OCI-LY3 (cell line): ENCODE results near the gene PLXDC2.

Experiments
- H2AFZ ChIP-seq: fragments of 200-600, 300-600 bp; shearing (Covaris generic); 2 replicates; pipeline ENCODE4 v1.6.0; 2014; ENCODE audit warnings: antibody characterized with exemption, low read depth, low read length
- H3K27ac ChIP-seq: fragments of 200-600, 300-600 bp; sonication (generic); 2 replicates; pipeline ENCODE4 v1.5.1; 2014; ENCODE audit warnings: mild to moderate bottlenecking, low read length, moderate library complexity, mixed read lengths
- H3K27me3 ChIP-seq: fragments of 200-600, 300-600 bp; sonication (generic); 2 replicates; pipeline ENCODE4 v1.6.1; 2014; ENCODE audit warnings: low read depth, low read length, mixed read lengths
- H3K36me3 ChIP-seq: fragments of 200-600, 300-600 bp; sonication (generic); replicated peaks from 2 replicates; pipeline ENCODE3; 2014; ENCODE audit warnings: low read depth, low read length, mixed read lengths
- H3K4me1 ChIP-seq: fragments of 300-600, 200-600 bp; sonication (generic); 2 replicates; pipeline ENCODE4 v1.6.1; 2014; ENCODE audit warnings: low read length, mixed read lengths
- H3K4me2 ChIP-seq: fragments of 200-600, 300-600 bp; sonication (generic); 2 replicates; pipeline ENCODE4 v1.6.1; 2014; ENCODE audit warnings: low read length, mixed read lengths
- H3K4me3 ChIP-seq: fragments of 300-600, 200-600 bp; sonication (generic); 2 replicates; pipeline ENCODE4 v1.5.1; 2014; ENCODE audit warnings: antibody characterized with exemption, mild to moderate bottlenecking, low read length, moderate library complexity
- H3K79me2 ChIP-seq: fragments of 300-600, 200-600 bp; shearing (Covaris generic); 2 replicates; pipeline ENCODE4 v1.6.1; 2014; ENCODE audit warnings: mild to moderate bottlenecking, low read length, mixed read lengths
- H3K9ac ChIP-seq: fragments of 300-600, 200-600 bp; shearing (Covaris generic); 2 replicates; pipeline ENCODE4 v1.6.0; 2014; ENCODE audit warnings: mild to moderate bottlenecking, low read length, moderate library complexity
- H3K9me3 ChIP-seq: fragments of 200-600, 300-600 bp; shearing (Covaris generic); 2 replicates; pipeline ENCODE4 v1.6.1; 2014; ENCODE audit warnings: low read length, mixed read lengths; ENCODE audit not compliant: insufficient read depth
- H4K20me1 ChIP-seq: fragments of 200-600, 300-600 bp; sonication (generic); 2 replicates; pipeline ENCODE4 v1.6.1; 2016; ENCODE audit warnings: low read length, mixed read lengths; ENCODE audit not compliant: insufficient read depth
- CTCF ChIP-seq: fragments of 200-600, 300-600 bp; sonication (generic); IDR thresholded peaks from 2 replicates; pipeline ENCODE4 v1.5.1; 2014; ENCODE audit warnings: antibody characterized with exemption, low read length, low read depth
- EZH2phosphoT487 ChIP-seq: fragments of 200-600 bp; shearing (Covaris generic); IDR thresholded peaks from 2 replicates; pipeline ENCODE4 v1.6.1; 2018; ENCODE audit warnings: antibody characterized with exemption, mixed run types, low read depth

PLXDC2 gene

GRCh38 chr10:19925064-19925463, 108.8 kb downstream of the PLXDC2 start:
- H2AFZ ChIP-seq: no peak overlapping the region
- H3K4me2 ChIP-seq: no peak overlapping the region
- H3K79me2 ChIP-seq: no peaks in the 10 kb centered on the region

GRCh38 chr10:19928936-19929335, 112.7 kb downstream of the PLXDC2 start:
- Histone ChIP-seq H2AFZ (no peak overlapping the region), H3K27ac (no peak overlapping the region)

More at GRCh38 chr10:19925064-19925463, 108.8 kb downstream of the PLXDC2 start:
- Histone ChIP-seq H3K27me3 (no peaks in the 10 kb centered on the region), H3K4me1 (no peaks in the 10 kb centered on the region), H3K9me3 (no peaks in the 10 kb centered on the region), H3K4me3 (no peak overlapping the region), H3K9ac (no peak overlapping the region), H3K27ac (no peak overlapping the region), H3K36me3 (no peaks in the 10 kb centered on the region), H4K20me1 (no peaks in the 10 kb centered on the region)
- TF ChIP-seq CTCF: no peak

GRCh38 chr10:19929506-19930140, 113.4 kb downstream of the PLXDC2 start:
- Histone ChIP-seq H3K9me3 (no peaks in the 10 kb centered on the region), H3K4me2 (no peak overlapping the region), H4K20me1 (no peaks in the 10 kb centered on the region), H2AFZ (no peak overlapping the region), H3K9ac (no peak overlapping the region), H3K27ac (no peak overlapping the region), H3K4me3 (no peak overlapping the region), H3K36me3 (no peaks in the 10 kb centered on the region), H3K27me3 (no peaks in the 10 kb centered on the region), H3K79me2 (no peaks in the 10 kb centered on the region), H3K4me1 (no peaks in the 10 kb centered on the region)
- TF ChIP-seq EZH2phosphoT487 (no peak), CTCF (no peak)

More at GRCh38 chr10:19928936-19929335, 112.7 kb downstream of the PLXDC2 start:
- H3K79me2 ChIP-seq: no peaks in the 10 kb centered on the region
- H3K36me3 ChIP-seq: no peaks in the 10 kb centered on the region
- TF ChIP-seq CTCF (no peak), EZH2phosphoT487 (no peak)
- H3K4me3 ChIP-seq: no peak overlapping the region
- H3K4me2 ChIP-seq: no peak overlapping the region
- H4K20me1 ChIP-seq: no peaks in the 10 kb centered on the region
- H3K27me3 ChIP-seq: no peaks in the 10 kb centered on the region
- no peak overlapping the region for H3K9ac ChIP-seq
- H3K9me3 ChIP-seq: no peaks in the 10 kb centered on the region
- H3K4me1 ChIP-seq: no peaks in the 10 kb centered on the region

- TF ChIP-seq EZH2phosphoT487 (no peak), CTCF (no peak)
- Histone ChIP-seq H2AFZ (no peak overlapping the region), H4K20me1 (no peaks in the 10 kb centered on the region), H3K27ac (no peak overlapping the region), H3K4me3 (no peak overlapping the region), H3K4me2 (no peak overlapping the region), H3K9me3 (no peaks in the 10 kb centered on the region), H3K9ac (no peak overlapping the region), H3K27me3 (no peaks in the 10 kb centered on the region), H3K36me3 (no peaks in the 10 kb centered on the region), H3K79me2 (no peaks in the 10 kb centered on the region), H3K4me1 (no peaks in the 10 kb centered on the region)
Measured at GRCh38 chr10:19930936-19931893, 115.0 kb downstream of the PLXDC2 start.
